Kidney (tissue), 14 donors: ENCODE results near the gene VGF. TPM values are rescaled to one million over a fixed set of nuclear protein-coding genes. Genes with fewer than 3 reads are reported as not detected.

Experiments used
- DNase-seq, 5 donors: peaks; one replicate each; pipeline ENCODE4 v3.0.0-alpha.2; 2013 to 2020
- FAIRE-seq: peaks from 2 replicates; lab custom pipeline; 2012; peaks lifted over from hg19 to GRCh38; lab: Jason Lieb, UNC
- H3K27ac ChIP-seq, 2 donors: one replicate each; pipeline ENCODE4 v1.7.0; 2013; ENCODE audit warnings: low read depth in 2 of 2, low read length in 2 of 2, inconsistent platforms in 1 of 2
- H3K27me3 ChIP-seq: one replicate; pipeline ENCODE4 v1.7.1; 2013; ENCODE audit warnings: low read length, inconsistent platforms; ENCODE audit not compliant: control insufficient read depth, insufficient read depth
- H3K36me3 ChIP-seq, 3 donors: one replicate each; pipeline versions ENCODE4 v1.7.0 to v1.7.1; 2013; ENCODE audit warnings: low read length in 3 of 3, control low read depth in 1 of 3, inconsistent platforms in 1 of 3; ENCODE audit not compliant: insufficient read depth in 3 of 3, control insufficient read depth in 2 of 3
- H3K4me1 ChIP-seq, 3 donors: one replicate each; pipeline versions ENCODE4 v1.7.0 to v1.7.1; 2013; ENCODE audit warnings: low read length in 3 of 3, inconsistent platforms in 1 of 3, low read depth in 1 of 3; ENCODE audit not compliant: control insufficient read depth in 2 of 3, insufficient read depth in 2 of 3
- H3K4me3 ChIP-seq, 3 donors: one replicate each; pipeline versions ENCODE4 v1.7.0 to v1.8.1; 2013; ENCODE audit warnings: low read length in 3 of 3, control low read depth in 1 of 3, inconsistent platforms in 1 of 3
- H3K9ac ChIP-seq, 3 donors: one replicate each; pipeline versions ENCODE4 v1.7.0 to v1.7.1; 2013; ENCODE audit warnings: low read length in 3 of 3, control low read depth in 1 of 3, inconsistent platforms in 1 of 3
- H3K9me3 ChIP-seq, 3 donors: one replicate each; pipeline versions ENCODE4 v1.7.0 to v1.7.1; 2013; ENCODE audit warnings: low read length in 3 of 3, control low read depth in 1 of 3, inconsistent platforms in 1 of 3; ENCODE audit not compliant: control insufficient read depth in 2 of 3, insufficient read depth in 1 of 3
- intact Hi-C: fragments of 100-400 bp; cut with DNase I; formaldehyde crosslinking; loops from one replicate; pipeline ENCODE4 v1.11.1; 2022
- polyA plus RNA-seq: library from polyadenylated mRNA; stranded (reverse); fragments of 350-450 nt; fragmentation: Illumina TruSeq; extraction: RNeasy Lipid Tissue Mini Kit (QIAGEN cat#74804); gene quantifications from one replicate; pipeline ENCODE4 v1.2.3, GENCODE V29; 2014; ENCODE audit warnings: low read depth, low replicate concordance; ENCODE audit not compliant: insufficient read depth
- total RNA-seq: library from RNA; stranded (reverse); fragmentation: NEBNext Ultra II Directional; extraction: Animal tissue kit (Norgen Biotek cat#: 25700); gene quantifications from one replicate; pipeline ENCODE4 v1.2.1, GENCODE V29; 2021
- TF ChIP-seq, protein P1 (sequence below): IDR thresholded peaks from 3 replicates; pipeline ENCODE4 v1.5.1; 2012; ENCODE audit warnings: mild to moderate bottlenecking, moderate library complexity, borderline replicate concordance; ENCODE audit not compliant: insufficient read depth; ENCODE audit errors: extremely low read depth
- donor health status: control.
- donor health status: control.
- donor health status: control.
- donor health status: control.
- donor health status: control.
- donor health status: DM: yes; HTN: yes; CAD: no.
- donor health status: Normal renal cell carcinoma (clear cell type).

VGF gene
- total and polyA plus RNA-seq, 2 donors from 2014 or later, result 0.38 to 2.2 TPM

DNA sequence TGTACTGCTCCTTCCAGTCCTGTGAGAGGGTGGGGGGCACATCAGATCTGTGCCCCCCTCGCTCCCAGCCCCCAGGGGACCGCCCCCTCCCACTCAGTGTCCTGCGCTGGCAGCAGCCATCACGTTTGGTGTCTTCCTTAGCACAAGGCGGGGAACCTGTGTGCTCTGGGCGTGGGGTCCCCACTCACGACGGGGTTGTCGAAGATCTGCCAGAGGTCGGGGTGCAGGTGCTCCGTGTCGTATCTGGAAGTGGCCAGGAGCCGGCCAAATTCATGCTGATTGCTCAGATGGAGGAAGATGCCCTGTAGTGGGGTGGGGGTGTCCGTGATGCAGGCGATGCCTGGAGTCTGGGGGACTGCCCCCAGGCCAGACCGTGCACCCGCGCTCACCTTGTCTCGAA is 44.8 kb upstream of the VGF start:
- no peaks in the 10 kb centered on the region for H3K4me1 ChIP-seq
- peaks cover 0 to 9% (median 0%) of the 10 kb centered on the region in 3 donors for H3K36me3 ChIP-seq
- H3K27ac ChIP-seq, result no peak overlapping the region
- no peak overlapping the region for H3K4me3 ChIP-seq
- TF ChIP-seq, protein P1, sequence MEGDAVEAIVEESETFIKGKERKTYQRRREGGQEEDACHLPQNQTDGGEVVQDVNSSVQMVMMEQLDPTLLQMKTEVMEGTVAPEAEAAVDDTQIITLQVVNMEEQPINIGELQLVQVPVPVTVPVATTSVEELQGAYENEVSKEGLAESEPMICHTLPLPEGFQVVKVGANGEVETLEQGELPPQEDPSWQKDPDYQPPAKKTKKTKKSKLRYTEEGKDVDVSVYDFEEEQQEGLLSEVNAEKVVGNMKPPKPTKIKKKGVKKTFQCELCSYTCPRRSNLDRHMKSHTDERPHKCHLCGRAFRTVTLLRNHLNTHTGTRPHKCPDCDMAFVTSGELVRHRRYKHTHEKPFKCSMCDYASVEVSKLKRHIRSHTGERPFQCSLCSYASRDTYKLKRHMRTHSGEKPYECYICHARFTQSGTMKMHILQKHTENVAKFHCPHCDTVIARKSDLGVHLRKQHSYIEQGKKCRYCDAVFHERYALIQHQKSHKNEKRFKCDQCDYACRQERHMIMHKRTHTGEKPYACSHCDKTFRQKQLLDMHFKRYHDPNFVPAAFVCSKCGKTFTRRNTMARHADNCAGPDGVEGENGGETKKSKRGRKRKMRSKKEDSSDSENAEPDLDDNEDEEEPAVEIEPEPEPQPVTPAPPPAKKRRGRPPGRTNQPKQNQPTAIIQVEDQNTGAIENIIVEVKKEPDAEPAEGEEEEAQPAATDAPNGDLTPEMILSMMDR, result no peak
- FAIRE-seq (no peak), DNase-seq (no peak)
- no peaks in the 10 kb centered on the region for H3K27me3 ChIP-seq
- H3K9me3 ChIP-seq, result no peaks in the 10 kb centered on the region
- H3K9ac ChIP-seq, result no peak overlapping the region
- intact Hi-C loops, result no loop called here

- DNase-seq, result no peak
- intact Hi-C loops, result no loop called here
- Histone ChIP-seq H3K27me3 (no peaks in the 10 kb centered on the region), H3K27ac (no peak overlapping the region), H3K9ac (no peak overlapping the region), H3K9me3 (no peaks in the 10 kb centered on the region), H3K4me1 (no peaks in the 10 kb centered on the region), H3K4me3 (no peak overlapping the region), H3K36me3 (peaks cover 0 to 9% (median 0%) of the 10 kb centered on the region in 3 donors)
- TF ChIP-seq, protein P1, result no peak
- no peak for FAIRE-seq
These were observed 43.4 kb upstream of the VGF start for GRCh38 chr7:101208794-101209193.

DNA sequence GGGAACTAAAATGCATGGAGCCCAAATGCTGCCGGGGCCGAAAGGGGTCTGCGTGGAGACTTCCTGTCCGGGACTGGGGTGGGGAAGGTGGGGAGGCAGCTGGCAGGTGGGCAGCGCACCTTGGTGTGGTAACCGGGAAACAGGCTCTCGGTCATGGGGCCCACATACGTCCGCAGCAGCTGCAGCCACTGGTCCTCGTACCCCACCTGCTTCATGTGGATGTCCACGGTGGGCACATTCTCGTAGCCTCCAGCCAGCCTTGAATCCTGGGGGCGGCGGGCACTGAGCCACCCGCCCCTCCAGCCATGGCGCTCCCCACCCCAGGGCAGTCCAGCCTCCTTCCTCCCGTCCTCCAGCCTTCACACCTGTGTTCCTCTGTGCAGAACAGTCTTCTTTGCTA is 42.1 kb upstream of the VGF start:
- intact Hi-C loops, result no loop called here
- Histone ChIP-seq H3K27me3 (peaks cover 5% of the 10 kb centered on the region), H3K36me3 (peaks cover 0 to 9% (median 0%) of the 10 kb centered on the region in 3 donors), H3K27ac (no peak overlapping the region), H3K4me1 (no peaks in the 10 kb centered on the region), H3K9me3 (no peaks in the 10 kb centered on the region), H3K9ac (no peak overlapping the region), H3K4me3 (no peak overlapping the region)
- FAIRE-seq, result no peak
- DNase-seq, result no peak
- TF ChIP-seq, protein P1, result no peak

- TF ChIP-seq, protein P1, result no peak
- Histone ChIP-seq H3K36me3 (peaks cover 0 to 5% (median 0%) of the 10 kb centered on the region in 3 donors), H3K4me3 (no peak overlapping the region), H3K9ac (no peak overlapping the region), H3K9me3 (no peaks in the 10 kb centered on the region), H3K27ac (no peak overlapping the region), H3K4me1 (peaks cover 0 to 1% (median 0%) of the 10 kb centered on the region in 3 donors), H3K27me3 (peaks cover 5% of the 10 kb centered on the region)
- intact Hi-C loops, result no loop called here
- DNase-seq (no peak), FAIRE-seq (no peak)
These were observed 41.3 kb upstream of the VGF start for GRCh38 chr7:101206665-101207042.
